OCI-LY1 (cell line): ENCODE data around the gene HS3ST1.

ENCODE experiments used
- H2AFZ ChIP-seq: fragments of 200-600 bp; sonication (generic), shearing (Covaris generic); 2 replicates; pipeline ENCODE4 v1.6.0; 2014; ENCODE audit warnings: antibody characterized with exemption, mild to moderate bottlenecking, low read length
- H3F3A ChIP-seq: fragments of 200-600 bp; sonication (generic), shearing (Covaris generic); 2 replicates; pipeline ENCODE4 v1.6.0; 2014; ENCODE audit warnings: mild to moderate bottlenecking, antibody characterized with exemption, low read length, moderate library complexity; ENCODE audit not compliant: insufficient read depth
- H3K27ac ChIP-seq: fragments of 200-600 bp; sonication (generic); 2 replicates; pipeline ENCODE4 v1.5.1; 2014; ENCODE audit warnings: low read length, mixed run types, mild to moderate bottlenecking, low read depth; ENCODE audit not compliant: poor library complexity, severe bottlenecking
- H3K27me3 ChIP-seq: fragments of 200-600 bp; sonication (generic); 2 replicates; pipeline ENCODE4 v1.6.0; 2014; ENCODE audit warnings: antibody characterized with exemption, mild to moderate bottlenecking, low read length, moderate library complexity; ENCODE audit not compliant: insufficient read depth
- H3K36me3 ChIP-seq: fragments of 200-600 bp; sonication (generic); 2 replicates; pipeline ENCODE4 v1.6.1; 2014; ENCODE audit warnings: mild to moderate bottlenecking, antibody characterized with exemption, low read length, moderate library complexity, mixed read lengths; ENCODE audit not compliant: insufficient read depth
- H3K4me1 ChIP-seq: fragments of 200-600 bp; sonication (generic); 2 replicates; pipeline ENCODE4 v1.5.1; 2014; ENCODE audit warnings: mild to moderate bottlenecking, low read length, moderate library complexity; ENCODE audit not compliant: insufficient read depth, severe bottlenecking
- H3K4me2 ChIP-seq: fragments of 200-600 bp; sonication (generic), shearing (Covaris generic); 2 replicates; pipeline ENCODE4 v1.6.1; 2014; ENCODE audit warnings: low read length
- H3K4me3 ChIP-seq: fragments of 200-600 bp; sonication (generic); 2 replicates; pipeline ENCODE4 v1.5.1; 2014; ENCODE audit warnings: low read length, low read depth, mild to moderate bottlenecking, mixed read lengths; ENCODE audit not compliant: poor library complexity, severe bottlenecking
- H3K79me2 ChIP-seq: fragments of 200-600 bp; shearing (Covaris generic); 2 replicates; pipeline ENCODE4 v1.6.1; 2016; ENCODE audit warnings: mixed run types, low read length, mixed read lengths; ENCODE audit not compliant: insufficient read depth
- H3K9ac ChIP-seq: fragments of 200-600 bp; sonication (generic), shearing (Covaris generic); 2 replicates; pipeline ENCODE4 v1.6.1; 2014; ENCODE audit warnings: mild to moderate bottlenecking, low read length, mixed read lengths
- H3K9me2 ChIP-seq: fragments of 200-600 bp; sonication (generic), shearing (Covaris generic); 2 replicates; pipeline ENCODE4 v1.6.1; 2014; ENCODE audit warnings: low read depth, mild to moderate bottlenecking, low read length, mixed read lengths
- H3K9me3 ChIP-seq: fragments of 200-600 bp; shearing (Covaris generic); 2 replicates; pipeline ENCODE4 v1.6.1; 2014; ENCODE audit warnings: low read length, mixed read lengths
- H4K20me1 ChIP-seq: fragments of 200-600 bp; sonication (generic), shearing (Covaris generic); 2 replicates; pipeline ENCODE4 v1.6.0; 2016; ENCODE audit warnings: mild to moderate bottlenecking, low read length; ENCODE audit not compliant: insufficient read depth
- EZH2 ChIP-seq: fragments of 200-600 bp; sonication (generic), shearing (Covaris generic); IDR thresholded peaks from 2 replicates; pipeline ENCODE4 v1.8.0; 2017; ENCODE audit warnings: borderline replicate concordance, mixed run types, mild to moderate bottlenecking, antibody characterized with exemption, low read length, moderate library complexity, mixed read lengths
- TF ChIP-seq, protein P1 (sequence below): fragments of 200-600 bp; sonication (generic), shearing (Covaris generic); IDR thresholded peaks from 2 replicates; pipeline ENCODE4 v1.5.1; 2017; ENCODE audit warnings: mild to moderate bottlenecking, antibody characterized with exemption, low read length, moderate library complexity, mixed read lengths

HS3ST1 gene

DNA sequence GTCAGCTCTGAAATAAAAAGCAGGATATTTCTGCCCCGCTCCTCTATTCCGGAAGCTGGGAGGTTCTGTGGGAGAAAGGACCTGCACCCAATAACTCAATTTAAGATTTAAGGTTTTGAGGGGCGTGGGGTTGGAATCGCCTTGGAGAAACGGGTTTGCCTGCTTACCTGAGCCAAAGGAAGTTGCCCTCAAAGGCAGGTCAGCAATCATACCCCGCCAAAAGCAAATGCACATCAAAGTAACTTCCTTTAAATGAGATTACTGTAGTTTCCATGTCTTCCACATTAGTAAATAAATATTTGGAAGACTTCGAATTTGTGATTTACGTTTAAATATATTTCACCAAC is 978 bp upstream of the HS3ST1 start:
- no peaks in the 10 kb centered on the region for H3K79me2 ChIP-seq
- H3K27me3 ChIP-seq: no peaks in the 10 kb centered on the region

DNA sequence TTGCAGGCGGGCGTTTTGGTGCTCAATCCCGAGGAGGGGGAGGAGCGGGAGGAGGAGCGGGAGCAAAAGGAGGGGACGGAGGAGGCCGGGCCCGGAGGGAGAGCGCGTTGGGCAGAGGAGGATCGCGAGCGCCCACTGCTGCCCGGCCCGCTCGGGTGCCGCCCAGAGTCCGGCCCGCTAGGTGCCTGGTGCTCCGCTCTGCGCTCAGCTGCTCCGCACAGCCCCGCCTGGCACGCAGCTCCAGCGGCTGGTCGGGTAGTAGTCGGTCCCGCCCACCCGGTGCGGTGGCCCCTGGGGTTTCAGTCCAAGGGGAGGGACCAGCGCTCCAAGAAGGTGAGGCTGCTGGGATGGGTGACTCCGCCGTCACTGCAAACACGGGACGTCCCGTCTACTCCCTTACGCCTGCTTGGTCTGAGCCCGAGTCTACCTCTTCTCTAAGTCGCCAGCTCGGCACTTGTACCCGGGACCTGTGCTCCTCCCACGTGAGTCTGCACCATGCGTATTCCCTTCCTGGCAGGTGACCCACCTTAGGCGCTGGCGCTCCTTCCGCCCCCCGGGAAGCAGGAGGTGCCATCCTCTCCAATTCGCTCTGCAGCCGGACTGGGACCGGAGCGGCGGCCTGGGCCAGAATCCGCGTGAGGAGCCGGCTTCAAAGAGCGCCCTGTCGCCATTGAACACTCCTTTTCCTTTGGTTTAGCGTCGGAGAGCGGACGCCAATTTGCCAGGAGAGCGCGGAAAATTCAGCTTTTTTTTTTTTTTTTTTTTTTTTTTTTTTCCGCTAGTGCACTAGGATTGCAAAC is 405 bp upstream of the HS3ST1 start:
- no peaks in the 10 kb centered on the region for H3K9me3 ChIP-seq
- no peak overlapping the region for H3K4me2 ChIP-seq
- no peaks in the 10 kb centered on the region for H3K79me2 ChIP-seq
- H3K27ac ChIP-seq: no peak overlapping the region
- no peaks in the 10 kb centered on the region for H3K27me3 ChIP-seq
- TF ChIP-seq, protein P1, sequence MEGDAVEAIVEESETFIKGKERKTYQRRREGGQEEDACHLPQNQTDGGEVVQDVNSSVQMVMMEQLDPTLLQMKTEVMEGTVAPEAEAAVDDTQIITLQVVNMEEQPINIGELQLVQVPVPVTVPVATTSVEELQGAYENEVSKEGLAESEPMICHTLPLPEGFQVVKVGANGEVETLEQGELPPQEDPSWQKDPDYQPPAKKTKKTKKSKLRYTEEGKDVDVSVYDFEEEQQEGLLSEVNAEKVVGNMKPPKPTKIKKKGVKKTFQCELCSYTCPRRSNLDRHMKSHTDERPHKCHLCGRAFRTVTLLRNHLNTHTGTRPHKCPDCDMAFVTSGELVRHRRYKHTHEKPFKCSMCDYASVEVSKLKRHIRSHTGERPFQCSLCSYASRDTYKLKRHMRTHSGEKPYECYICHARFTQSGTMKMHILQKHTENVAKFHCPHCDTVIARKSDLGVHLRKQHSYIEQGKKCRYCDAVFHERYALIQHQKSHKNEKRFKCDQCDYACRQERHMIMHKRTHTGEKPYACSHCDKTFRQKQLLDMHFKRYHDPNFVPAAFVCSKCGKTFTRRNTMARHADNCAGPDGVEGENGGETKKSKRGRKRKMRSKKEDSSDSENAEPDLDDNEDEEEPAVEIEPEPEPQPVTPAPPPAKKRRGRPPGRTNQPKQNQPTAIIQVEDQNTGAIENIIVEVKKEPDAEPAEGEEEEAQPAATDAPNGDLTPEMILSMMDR: no peak
- TF ChIP-seq EZH2: no peak
- H3F3A ChIP-seq: no peaks in the 10 kb centered on the region
- H3K36me3 ChIP-seq: no peaks in the 10 kb centered on the region
- no peak overlapping the region for H3K4me3 ChIP-seq
- no peaks in the 10 kb centered on the region for H4K20me1 ChIP-seq
- no peak overlapping the region for H3K9ac ChIP-seq
- H2AFZ ChIP-seq: no peak overlapping the region
- no peaks in the 10 kb centered on the region for H3K9me2 ChIP-seq
- no peaks in the 10 kb centered on the region for H3K4me1 ChIP-seq

More for the DNA sequence above, 978 bp upstream of the HS3ST1 start:
- TF ChIP-seq, protein P1: no peak
- TF ChIP-seq EZH2: no peak
- H3K27ac ChIP-seq: no peak overlapping the region
- no peaks in the 10 kb centered on the region for H3K4me1 ChIP-seq
- H3K4me2 ChIP-seq: no peak overlapping the region
- H4K20me1 ChIP-seq: no peaks in the 10 kb centered on the region
- H3K36me3 ChIP-seq: no peaks in the 10 kb centered on the region
- no peaks in the 10 kb centered on the region for H3K9me3 ChIP-seq
- no peak overlapping the region for H3K9ac ChIP-seq
- H3K4me3 ChIP-seq: no peak overlapping the region
- H3K9me2 ChIP-seq: no peaks in the 10 kb centered on the region
- H3F3A ChIP-seq: no peaks in the 10 kb centered on the region
- H2AFZ ChIP-seq: no peak overlapping the region

DNA sequence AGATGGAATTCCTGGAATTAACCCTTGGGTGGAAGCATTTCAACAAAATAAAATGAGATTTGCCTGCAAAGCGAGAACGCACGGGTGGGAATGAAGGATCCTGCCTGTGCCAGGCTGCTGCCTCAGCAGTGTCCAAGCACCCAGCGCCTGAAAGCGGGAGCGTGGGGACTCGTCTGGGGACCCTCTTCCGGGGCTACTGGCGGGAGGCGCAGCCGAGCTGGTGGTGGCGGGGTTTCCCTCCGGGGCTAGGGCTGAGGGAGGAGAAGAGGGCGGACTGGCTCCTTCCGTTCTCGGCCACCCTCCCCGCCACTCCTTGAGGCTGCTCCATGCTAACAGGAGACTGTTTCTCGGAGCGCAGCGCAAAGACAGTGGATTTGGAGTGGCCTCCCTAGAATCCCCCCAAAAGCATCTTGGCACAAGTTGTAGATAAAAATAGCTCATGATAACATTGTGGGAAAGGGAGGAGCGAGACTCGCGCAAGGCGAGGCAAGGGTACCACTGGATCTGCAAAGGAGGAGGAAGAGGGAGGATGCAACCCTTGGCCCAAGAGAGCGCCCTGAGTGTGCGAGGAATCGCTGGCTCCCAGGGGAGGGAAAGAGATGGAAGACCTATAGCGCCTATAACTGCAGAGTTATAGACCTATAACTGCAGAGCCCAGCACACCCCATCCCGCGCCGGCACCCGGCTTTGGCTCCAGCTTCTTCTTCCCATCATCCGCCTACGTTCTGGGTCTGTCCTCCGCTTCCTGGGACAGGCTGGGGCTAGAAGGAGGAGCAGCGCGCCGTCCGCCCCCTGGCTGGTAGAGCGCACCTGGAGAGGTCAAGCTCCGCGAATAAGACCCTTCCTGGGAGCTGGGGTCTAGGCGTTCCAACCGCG is 1.3 kb downstream of the HS3ST1 start:
- Histone ChIP-seq H2AFZ (no peak overlapping the region), H3K36me3 (no peaks in the 10 kb centered on the region), H3K27me3 (no peaks in the 10 kb centered on the region), H3K27ac (no peak overlapping the region), H3K4me1 (no peaks in the 10 kb centered on the region), H3F3A (no peaks in the 10 kb centered on the region), H3K9me3 (no peaks in the 10 kb centered on the region), H4K20me1 (no peaks in the 10 kb centered on the region), H3K79me2 (no peaks in the 10 kb centered on the region), H3K9ac (no peak overlapping the region), H3K4me2 (no peak overlapping the region), H3K4me3 (no peak overlapping the region), H3K9me2 (no peaks in the 10 kb centered on the region)
- TF ChIP-seq EZH2: no peak
- TF ChIP-seq, protein P1: no peak
